Stimulated activated CD8-positive, alpha-beta memory T cell treated with anti-CD3 and anti-CD28 coated beads, Interleukin-12 subunit alpha, Interleukin-12 subunit beta, amount 100 ng/mL, for 24 hours (primary cell): Measurements from ENCODE around the gene FBXW4.

Experiments used
- DNase-seq: peaks from one replicate; pipeline ENCODE4 v3.0.0-alpha.2; 2020; ENCODE audit errors: extremely low read depth

The FBXW4 gene

GRCh38 chr10:101585841-101586240 lies 109.1 kb downstream of the FBXW4 start:
- DNase-seq: no peak

- no peak for DNase-seq
Measured at GRCh38 chr10:101580486-101581399, 114.2 kb downstream of the FBXW4 start.

- no peak for DNase-seq
Measured at GRCh38 chr10:101579516-101579870, 115.5 kb downstream of the FBXW4 start.

- DNase-seq: no peak
Measured at GRCh38 chr10:101578803-101579515, 116.0 kb downstream of the FBXW4 start.

GRCh38 chr10:101578192-101578591 lies 116.8 kb downstream of the FBXW4 start:
- DNase-seq: no peak

- no peak for DNase-seq
Measured at GRCh38 chr10:101577121-101577871, 117.7 kb downstream of the FBXW4 start.

- no peak for DNase-seq
Measured at GRCh38 chr10:101576211-101576863, 118.6 kb downstream of the FBXW4 start.

- no peak for DNase-seq
Measured at GRCh38 chr10:101575580-101576210, 119.3 kb downstream of the FBXW4 start.

GRCh38 chr10:101575091-101575490 lies 119.9 kb downstream of the FBXW4 start:
- DNase-seq: no peak

GRCh38 chr10:101573885-101574753 lies 120.9 kb downstream of the FBXW4 start:
- DNase-seq: no peak

- no peak for DNase-seq
Measured at GRCh38 chr10:101572785-101573184, 122.2 kb downstream of the FBXW4 start.

GRCh38 chr10:101572126-101572525 lies 122.8 kb downstream of the FBXW4 start:
- no peak for DNase-seq

- DNase-seq: no peak
Measured at GRCh38 chr10:101571271-101571925, 123.6 kb downstream of the FBXW4 start.

GRCh38 chr10:101570428-101571270 lies 124.3 kb downstream of the FBXW4 start:
- no peak for DNase-seq

GRCh38 chr10:101569622-101570427 lies 125.1 kb downstream of the FBXW4 start:
- peak; percentile 40 for DNase-seq

GRCh38 chr10:101569323-101569621 lies 125.7 kb downstream of the FBXW4 start:
- no peak for DNase-seq

GRCh38 chr10:101568054-101568745 lies 126.8 kb downstream of the FBXW4 start:
- no peak for DNase-seq
